ENCODE results near the gene THSD7A. TPM values are rescaled to one million over a fixed set of nuclear protein-coding genes. Genes with fewer than 3 reads are reported as not detected.

THSD7A gene
- total and polyA plus RNA-seq, 10 of the 15 experiments (the other 5 are each of a cell fraction or from before 2014, with no cell fraction given): 0.03 to 0.09 (median 0.03) TPM; not detected in 7

DNA sequence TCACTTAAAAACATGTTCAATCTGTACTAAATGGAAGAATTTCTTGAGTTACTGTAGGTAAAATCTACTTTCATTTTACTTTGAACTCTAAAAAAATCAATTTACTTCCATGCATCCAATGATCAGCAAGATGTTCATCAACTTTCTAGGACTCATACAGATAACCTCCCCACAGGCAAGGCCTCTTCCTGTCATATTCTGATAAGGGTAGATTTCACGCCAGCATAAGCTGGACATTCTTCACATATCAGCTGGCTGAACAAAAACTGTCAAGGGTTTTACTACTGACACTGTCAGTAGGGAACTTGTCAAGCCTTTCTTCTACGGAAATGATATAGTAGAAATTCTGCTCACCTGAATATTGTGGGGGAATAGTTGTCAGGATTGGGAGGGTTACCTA, 244.9 kb downstream of the THSD7A start:
- SMC1A ChIA-PET (ENCODE audit: uncharacterized antibody, unreplicated experiment): no interaction called here
- RAD21 ChIA-PET (ENCODE audit: unreplicated experiment): no interaction called here
- H3K4me1 ChIP-seq (ENCODE audit: control insufficient read depth, insufficient read depth, low read length): no peaks in the 10 kb centered on the region
- H4K20me1 ChIP-seq (ENCODE audit: control insufficient read depth, insufficient read depth): no peaks in the 10 kb centered on the region
- FAIRE-seq: no peak
- TF ChIP-seq WRNIP1 (IDR thresholded peaks at IDR 0.05; ENCODE audit: borderline replicate concordance, low read depth, low read length) (no peak), RB1 (IDR thresholded peaks at IDR 0.05; ENCODE audit: borderline replicate concordance) (no peak), YBX1 (IDR thresholded peaks at IDR 0.05) (no peak), TARDBP (IDR thresholded peaks at IDR 0.05; ENCODE audit: borderline replicate concordance) (no peak), LARP7 (IDR thresholded peaks at IDR 0.05) (no peak), NR2F1 (conservative IDR thresholded peaks at IDR 0.05) (no peak), HCFC1 (IDR thresholded peaks at IDR 0.05; ENCODE audit: low read length) (no peak), DPF2 (IDR thresholded peaks at IDR 0.05) (no peak), NFIC (IDR thresholded peaks at IDR 0.05; ENCODE audit: low read depth, low read length) (no peak), POLR2AphosphoS5 (IDR thresholded peaks at IDR 0.05; ENCODE audit: low read length) (no peak), RAD51 (IDR thresholded peaks at IDR 0.05) (no peak), ATF7 (IDR thresholded peaks at IDR 0.05; ENCODE audit: low read depth) (no peak), RBBP5 (conservative IDR thresholded peaks at IDR 0.05) (no peak), SREBF1 (IDR thresholded peaks at IDR 0.05; ENCODE audit: low read length) (no peak), PML (IDR thresholded peaks at IDR 0.05; ENCODE audit: low read length) (no peak), SMAD1 (IDR thresholded peaks at IDR 0.05; ENCODE audit: low read depth, partially characterized antibody) (no peak)
- TF ChIP-seq, protein P1, sequence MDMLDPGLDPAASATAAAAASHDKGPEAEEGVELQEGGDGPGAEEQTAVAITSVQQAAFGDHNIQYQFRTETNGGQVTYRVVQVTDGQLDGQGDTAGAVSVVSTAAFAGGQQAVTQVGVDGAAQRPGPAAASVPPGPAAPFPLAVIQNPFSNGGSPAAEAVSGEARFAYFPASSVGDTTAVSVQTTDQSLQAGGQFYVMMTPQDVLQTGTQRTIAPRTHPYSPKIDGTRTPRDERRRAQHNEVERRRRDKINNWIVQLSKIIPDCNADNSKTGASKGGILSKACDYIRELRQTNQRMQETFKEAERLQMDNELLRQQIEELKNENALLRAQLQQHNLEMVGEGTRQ (IDR thresholded peaks at IDR 0.05; ENCODE audit: borderline replicate concordance, low read depth, low read length): no peak
- no peak overlapping the region for H3K27ac ChIP-seq (ENCODE audit: control insufficient read depth, insufficient read depth)
- H3K27me3 ChIP-seq (replicated peaks in 1 of 2; ENCODE audit: control insufficient read depth in 2 of 2, insufficient read depth in 2 of 2, low read length in 1 of 2): no peaks in the 10 kb centered on the region
- in situ Hi-C loops (cut with MboI): no loop called here
- no peak overlapping the region for H2AFZ ChIP-seq (ENCODE audit: control insufficient read depth, low read depth, low read length)
- H3K9ac ChIP-seq (ENCODE audit: control insufficient read depth, insufficient read depth, low read length): no peak overlapping the region
- H3K4me3 ChIP-seq: no peak overlapping the region
- no peak overlapping the region for H3K4me2 ChIP-seq (ENCODE audit: control insufficient read depth, insufficient read depth)
- 19% methylated on average over 2 of the region's 2 CpGs for WGBS (ENCODE audit: insufficient coverage, insufficient replicate concordance, low lambda C conversion rate, missing lambda C conversion rate)
- H3K79me2 ChIP-seq (ENCODE audit: control insufficient read depth, insufficient read depth, low read length): no peaks in the 10 kb centered on the region
- H3K9me3 ChIP-seq (replicated peaks; ENCODE audit: control insufficient read depth, insufficient read depth, low read length): no peaks in the 10 kb centered on the region
- CTCF ChIA-PET: no interaction called here
- ATAC-seq: no peak
- BruUV-seq (replicated peaks): no TSS peak
- H3K36me3 ChIP-seq (ENCODE audit: control insufficient read depth in 2 of 2, insufficient read depth in 2 of 2, low read length in 1 of 2): no peaks in the 10 kb centered on the region
- intact Hi-C loops (cut with micrococcal nuclease; ENCODE audit: unreplicated experiment): no loop called here
- POLR2A ChIA-PET: no interaction called here
- DNase-seq (ENCODE audit: low read depth, low spot score): no peak
